GM12873 (cell line): ENCODE results near the gene DCP1A.

Experiments used
- TF ChIP-seq, protein P1 (sequence below): IDR thresholded peaks from 2 replicates; pipeline ENCODE4 v1.5.1; 2012; ENCODE audit warnings: low read depth, mild to moderate bottlenecking, moderate library complexity, low read length, control low read depth; ENCODE audit not compliant: insufficient read depth; ENCODE audit errors: missing control alignments

Gene DCP1A

DNA sequence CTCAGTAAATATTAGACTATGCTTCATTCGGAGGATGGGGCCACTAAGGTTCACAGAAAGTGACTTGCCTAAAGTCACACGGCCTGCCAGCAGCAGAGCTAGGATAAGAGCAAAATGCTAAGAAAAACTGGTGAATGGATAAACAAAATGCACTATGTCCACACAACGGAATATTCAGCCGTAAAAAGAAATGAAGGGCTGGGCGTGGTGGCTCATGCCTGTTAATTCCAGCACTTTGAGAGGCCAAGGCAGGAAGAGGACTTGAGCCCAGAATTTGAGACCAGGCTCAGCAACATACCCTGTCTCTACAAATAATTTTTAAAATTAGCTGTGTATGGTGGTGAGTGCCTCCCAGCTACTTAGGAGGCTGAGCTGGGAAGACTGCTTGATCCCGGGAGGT lies 99.2 kb downstream of the DCP1A start:
- TF ChIP-seq, protein P1, sequence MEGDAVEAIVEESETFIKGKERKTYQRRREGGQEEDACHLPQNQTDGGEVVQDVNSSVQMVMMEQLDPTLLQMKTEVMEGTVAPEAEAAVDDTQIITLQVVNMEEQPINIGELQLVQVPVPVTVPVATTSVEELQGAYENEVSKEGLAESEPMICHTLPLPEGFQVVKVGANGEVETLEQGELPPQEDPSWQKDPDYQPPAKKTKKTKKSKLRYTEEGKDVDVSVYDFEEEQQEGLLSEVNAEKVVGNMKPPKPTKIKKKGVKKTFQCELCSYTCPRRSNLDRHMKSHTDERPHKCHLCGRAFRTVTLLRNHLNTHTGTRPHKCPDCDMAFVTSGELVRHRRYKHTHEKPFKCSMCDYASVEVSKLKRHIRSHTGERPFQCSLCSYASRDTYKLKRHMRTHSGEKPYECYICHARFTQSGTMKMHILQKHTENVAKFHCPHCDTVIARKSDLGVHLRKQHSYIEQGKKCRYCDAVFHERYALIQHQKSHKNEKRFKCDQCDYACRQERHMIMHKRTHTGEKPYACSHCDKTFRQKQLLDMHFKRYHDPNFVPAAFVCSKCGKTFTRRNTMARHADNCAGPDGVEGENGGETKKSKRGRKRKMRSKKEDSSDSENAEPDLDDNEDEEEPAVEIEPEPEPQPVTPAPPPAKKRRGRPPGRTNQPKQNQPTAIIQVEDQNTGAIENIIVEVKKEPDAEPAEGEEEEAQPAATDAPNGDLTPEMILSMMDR = no peak

DNA sequence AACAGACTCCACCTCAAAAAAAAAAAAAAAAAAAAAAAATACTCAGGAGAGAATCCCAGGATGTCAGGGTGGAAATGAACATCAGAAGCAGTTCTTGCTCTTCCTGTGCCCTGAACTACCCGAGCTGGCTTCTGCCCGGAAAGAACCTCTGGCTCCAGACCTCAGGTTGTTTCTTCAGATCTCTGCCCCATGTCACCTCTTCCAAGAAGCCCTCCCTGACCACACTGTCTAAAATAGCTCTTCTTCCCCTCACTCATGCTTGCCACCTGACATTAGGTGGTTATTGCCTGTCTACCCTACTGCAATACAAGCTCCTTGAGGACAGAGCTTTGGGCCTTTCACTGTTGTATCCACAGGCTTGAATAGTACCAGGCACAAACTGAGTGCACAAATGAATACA lies 99.7 kb downstream of the DCP1A start:
- TF ChIP-seq, protein P1 = no peak

DNA sequence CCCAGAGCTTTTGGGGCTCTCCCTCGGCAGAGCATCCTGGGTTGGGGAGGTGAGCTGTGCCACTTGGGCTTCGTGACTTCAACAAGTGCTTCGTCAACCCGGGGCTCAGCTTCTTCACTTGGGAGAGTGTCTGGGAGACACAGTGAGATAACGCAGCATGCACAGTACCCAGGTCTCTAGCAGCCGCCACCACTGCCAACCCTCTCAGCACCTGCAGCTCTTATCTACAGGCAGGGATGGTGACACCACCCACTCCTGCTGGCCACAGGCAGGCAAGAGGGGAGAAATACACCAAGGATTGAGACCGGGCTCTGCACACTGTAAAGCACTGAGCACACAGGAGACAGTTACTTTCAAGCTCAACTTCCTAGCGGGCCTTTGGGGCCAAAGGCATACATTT lies 103.1 kb downstream of the DCP1A start:
- TF ChIP-seq, protein P1 = no peak

DNA sequence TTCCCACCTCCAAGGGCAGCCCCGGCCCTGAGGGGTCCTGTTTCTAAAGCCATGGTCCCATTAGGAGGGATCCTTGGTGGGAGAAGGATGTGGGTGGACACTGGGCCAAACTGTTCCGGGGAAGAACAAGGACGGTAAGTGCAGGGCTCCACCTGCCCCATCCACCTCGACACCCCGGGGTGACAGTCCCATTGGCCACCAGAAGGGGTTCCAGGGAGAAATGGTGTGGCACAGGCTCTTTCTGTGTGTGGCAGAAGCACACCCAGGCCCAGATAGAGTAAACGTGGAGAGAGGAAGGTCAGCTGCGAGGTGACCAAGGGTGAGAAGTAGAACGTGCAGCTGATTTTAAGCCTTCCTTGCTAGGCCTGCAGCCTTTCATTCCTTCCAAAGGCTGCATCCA lies 103.6 kb downstream of the DCP1A start:
- TF ChIP-seq, protein P1 = no peak

DNA sequence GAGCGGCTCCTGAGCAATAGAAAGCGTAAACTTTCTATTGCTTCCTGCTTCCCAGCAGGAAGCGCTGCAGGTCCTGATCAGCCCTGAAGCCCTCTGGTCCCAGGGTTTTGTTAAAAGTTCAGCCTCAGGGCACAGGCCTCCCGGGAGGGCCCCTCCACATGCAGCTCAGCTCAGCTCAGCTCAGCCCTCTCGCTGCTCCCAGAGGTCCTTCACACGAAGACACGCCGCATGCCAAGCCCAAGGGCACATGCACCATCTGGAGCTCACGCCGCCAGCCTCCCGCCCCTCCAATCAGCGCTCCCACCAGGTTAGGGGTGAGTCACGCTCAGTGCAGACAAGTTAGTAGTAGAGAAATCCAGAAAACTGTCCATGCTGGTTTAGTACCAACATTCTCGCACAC lies 104.2 kb downstream of the DCP1A start:
- TF ChIP-seq, protein P1 = no peak

DNA sequence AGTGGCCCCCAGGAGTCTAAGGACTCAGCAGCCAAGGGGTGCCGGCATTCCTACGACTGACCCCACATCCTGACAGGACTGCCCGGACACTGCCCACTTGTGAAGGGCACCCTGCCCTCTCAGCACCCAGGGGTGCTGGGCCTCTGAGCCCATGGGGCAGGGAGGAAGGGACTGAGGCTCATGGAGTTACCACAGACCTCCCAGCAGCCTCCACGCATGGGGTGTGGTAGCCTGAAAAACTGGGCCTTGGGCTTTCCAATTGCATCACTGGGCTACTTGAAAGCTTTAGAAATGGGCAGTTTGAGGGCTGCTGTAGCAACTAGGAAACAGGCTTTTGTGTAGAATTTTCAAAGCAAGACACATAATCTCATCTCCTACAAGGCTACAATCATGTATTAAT lies 104.7 kb downstream of the DCP1A start:
- TF ChIP-seq, protein P1 = no peak

DNA sequence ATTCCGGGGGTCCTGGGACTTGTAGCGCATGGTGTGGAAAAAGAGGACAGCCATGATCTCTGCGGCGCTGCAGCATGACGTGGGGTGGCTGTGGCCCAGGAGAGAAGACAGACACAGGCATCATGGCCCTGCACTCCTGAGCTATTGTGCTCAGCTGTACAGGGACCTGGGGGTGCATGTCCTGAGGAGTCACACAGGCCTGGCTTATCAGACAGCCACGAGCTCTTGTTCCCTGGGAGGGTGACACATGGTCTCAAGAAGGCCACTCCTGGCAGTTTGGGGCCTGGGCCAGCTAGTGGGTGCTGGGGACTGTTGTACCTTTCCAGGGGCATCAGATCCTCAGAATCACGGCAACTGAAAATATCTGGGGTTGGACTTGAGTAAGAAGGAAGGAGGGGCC lies 105.2 kb downstream of the DCP1A start:
- TF ChIP-seq, protein P1 = no peak
